Activated CD8-positive, alpha-beta memory T cell treated with anti-CD3 and anti-CD28 coated beads for 1 hour (primary cell): ENCODE data around the gene LRRC7.

Source experiments
- DNase-seq, 2 donors: peaks; one replicate each; pipeline ENCODE4 v3.0.0-alpha.2; 2020; ENCODE audit warnings: low read depth in 1 of 2; ENCODE audit errors: extremely low read depth in 1 of 2

The LRRC7 gene

GRCh38 chr1:70084314-70084915 is 516.7 kb downstream of the LRRC7 start:
- DNase-seq, result no peak

- DNase-seq, result no peak
Observed at GRCh38 chr1:70085521-70085920, 517.8 kb downstream of the LRRC7 start.

- DNase-seq, result no peak
Observed at GRCh38 chr1:70086897-70087296, 519.2 kb downstream of the LRRC7 start.

- DNase-seq, result no peak
Observed at GRCh38 chr1:70090141-70090540, 522.4 kb downstream of the LRRC7 start.

GRCh38 chr1:70090875-70091274 is 523.2 kb downstream of the LRRC7 start:
- DNase-seq, result no peak

GRCh38 chr1:70091811-70092210 is 524.1 kb downstream of the LRRC7 start:
- DNase-seq, result no peak

GRCh38 chr1:70092526-70092925 is 524.8 kb downstream of the LRRC7 start:
- DNase-seq, result no peak

- DNase-seq, result no peak
Observed at GRCh38 chr1:70093250-70093975, 525.7 kb downstream of the LRRC7 start.

- DNase-seq, result no peak
Observed at GRCh38 chr1:70101231-70101630, 533.5 kb downstream of the LRRC7 start.

- no peak for DNase-seq
Observed at GRCh38 chr1:70101774-70102173, 534.1 kb downstream of the LRRC7 start.

- DNase-seq, result no peak
Observed at GRCh38 chr1:70103770-70104169, 536.0 kb downstream of the LRRC7 start.

- DNase-seq, result no peak
Observed at GRCh38 chr1:70109241-70109640, 541.5 kb downstream of the LRRC7 start.

GRCh38 chr1:70112838-70113237 is 545.1 kb downstream of the LRRC7 start:
- DNase-seq, result no peak

- DNase-seq, result no peak
Observed at GRCh38 chr1:70115315-70115714, 547.6 kb downstream of the LRRC7 start.

- DNase-seq, result no peak
Observed at GRCh38 chr1:70117046-70117445, 549.3 kb downstream of the LRRC7 start.

- no peak for DNase-seq
Observed at GRCh38 chr1:70134148-70134547, 566.4 kb downstream of the LRRC7 start.

GRCh38 chr1:70140343-70140742 is 572.6 kb downstream of the LRRC7 start:
- no peak for DNase-seq

- DNase-seq, result no peak
Observed at GRCh38 chr1:70140894-70141293, 573.2 kb downstream of the LRRC7 start.

- DNase-seq, result no peak
Observed at GRCh38 chr1:70142075-70142474, 574.4 kb downstream of the LRRC7 start.

- DNase-seq, result no peak
Observed at GRCh38 chr1:70143048-70143659, 575.4 kb downstream of the LRRC7 start.

- DNase-seq, result no peak
Observed at GRCh38 chr1:70146488-70146887, 578.8 kb downstream of the LRRC7 start.

- no peak for DNase-seq
Observed at GRCh38 chr1:70150444-70150843, 582.7 kb downstream of the LRRC7 start.
